Amygdala (tissue), 56 donors: ENCODE data around the gene TMEM108.

Experiments used
- DNase-seq, 56 donors: peaks; one replicate each; lab custom pipeline; 2025; lab: John Stamatoyannopoulos, UW

TMEM108 gene

DNA sequence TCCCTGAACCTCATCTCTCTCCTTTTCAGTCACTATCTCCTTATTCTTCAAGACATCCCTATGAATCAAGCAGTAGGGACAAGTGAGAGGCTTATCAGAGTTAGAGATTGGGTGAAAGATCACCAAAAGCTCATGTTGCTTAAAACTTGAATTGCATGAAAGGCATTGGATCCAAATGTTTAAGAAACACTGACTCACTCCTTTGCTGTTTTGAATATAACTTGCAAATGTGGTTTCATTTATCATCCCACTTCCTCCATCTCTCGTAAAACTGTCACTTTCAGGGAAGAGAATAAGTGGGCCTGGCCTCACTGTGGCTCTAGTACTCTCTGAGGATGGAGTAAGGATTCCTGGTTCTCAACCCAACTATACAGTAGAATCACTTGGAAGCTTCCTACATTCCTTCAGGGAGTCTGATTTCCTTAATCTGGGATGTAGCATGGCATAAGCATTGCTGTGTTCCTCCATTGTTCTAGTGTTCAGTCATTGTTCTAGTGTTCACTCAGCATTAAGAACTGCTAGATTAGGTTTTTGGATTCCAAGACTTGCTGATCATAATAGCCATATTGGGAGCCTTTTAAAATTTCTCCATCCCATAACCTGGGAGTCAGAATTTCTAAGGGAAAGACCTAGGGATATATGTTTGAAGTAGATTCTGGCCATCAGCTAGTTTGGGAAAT lies 171.8 kb downstream of the TMEM108 start:
- DNase-seq, result no peak

DNA sequence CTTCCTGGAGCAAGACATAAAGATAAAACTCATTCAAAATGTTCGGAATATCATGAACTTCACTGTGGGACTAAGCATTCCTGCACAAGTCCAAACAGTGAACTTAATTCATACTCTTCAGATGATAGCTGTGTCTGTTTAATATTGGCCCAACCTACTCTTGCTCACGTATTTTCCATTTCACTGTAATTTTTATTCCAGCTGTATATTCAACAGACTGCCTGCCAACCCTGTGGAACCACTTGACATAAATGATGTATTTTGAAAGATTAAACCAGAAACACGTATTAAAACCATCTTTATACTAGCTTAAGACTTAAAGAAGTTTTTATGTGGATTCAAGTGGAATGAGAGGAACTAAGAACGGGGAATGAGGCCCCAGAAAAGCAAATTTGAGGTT lies 172.5 kb downstream of the TMEM108 start:
- no peak for DNase-seq

GRCh38 chr3:133211449-133211848 lies 173.3 kb downstream of the TMEM108 start:
- DNase-seq, result peak in 6 of 56 donors; percentile 10 to 30 (median 18)

- no peak for DNase-seq
Observed at GRCh38 chr3:133211856-133212255, 173.7 kb downstream of the TMEM108 start.

DNA sequence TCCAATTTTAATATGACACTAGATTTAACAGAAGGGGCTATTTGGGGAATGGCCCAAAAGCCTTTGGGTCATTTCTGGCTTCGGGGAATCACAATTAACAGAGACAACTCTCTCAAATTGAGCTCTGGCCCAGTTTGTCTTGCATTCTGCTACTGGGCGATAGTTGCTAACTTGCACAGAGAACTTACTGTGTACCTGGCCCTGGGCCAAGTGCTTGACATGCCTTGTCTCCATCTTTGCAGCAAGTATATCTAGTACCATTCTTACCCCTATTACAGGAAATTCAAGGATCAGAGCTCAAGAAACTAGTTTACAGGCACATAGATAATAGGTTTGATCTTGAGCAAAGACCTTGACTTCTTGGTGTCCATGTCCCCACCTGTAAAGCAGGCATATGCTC lies 175.7 kb downstream of the TMEM108 start:
- no peak for DNase-seq

GRCh38 chr3:133227813-133228212 lies 189.6 kb downstream of the TMEM108 start:
- no peak for DNase-seq

GRCh38 chr3:133230195-133230594 lies 192.0 kb downstream of the TMEM108 start:
- no peak for DNase-seq

GRCh38 chr3:133236901-133237300 lies 198.7 kb downstream of the TMEM108 start:
- no peak for DNase-seq

DNA sequence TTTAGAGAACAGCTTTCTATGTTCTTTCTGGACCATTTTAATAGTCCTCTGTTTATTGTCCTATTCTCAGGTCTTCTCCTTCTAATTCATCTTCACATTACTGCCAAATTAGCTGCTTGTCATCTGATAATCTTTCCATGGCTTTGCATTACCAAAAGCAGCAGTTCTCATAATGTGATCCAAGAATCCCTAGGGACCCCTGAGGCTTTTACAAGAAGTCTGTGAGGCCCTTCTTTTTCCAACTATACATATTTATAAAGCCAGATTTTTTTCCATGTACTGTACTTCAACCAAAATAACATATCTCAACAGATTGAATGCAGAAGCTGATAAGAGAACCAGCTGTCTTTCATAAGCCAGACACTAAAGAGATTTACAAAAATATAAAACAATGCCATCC lies 199.2 kb downstream of the TMEM108 start:
- DNase-seq, result no peak

DNA sequence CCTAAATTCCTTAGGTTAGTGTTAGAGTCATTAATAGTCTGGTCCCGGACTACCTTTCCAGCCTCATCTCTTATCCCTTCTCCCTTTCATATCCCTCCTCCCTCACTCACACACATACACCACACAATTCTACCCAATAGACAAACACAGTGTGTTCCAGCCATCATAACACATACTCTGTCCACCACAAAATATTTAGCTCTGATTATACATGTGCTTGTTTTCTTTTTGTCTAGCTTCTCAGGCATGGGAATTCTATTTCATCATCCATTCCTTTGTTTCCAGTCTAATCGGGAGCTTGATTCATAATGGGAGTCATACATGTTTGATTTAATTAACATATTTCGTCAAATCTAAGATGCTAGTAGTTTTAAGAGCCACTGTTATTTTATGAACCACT lies 199.8 kb downstream of the TMEM108 start:
- DNase-seq, result no peak

DNA sequence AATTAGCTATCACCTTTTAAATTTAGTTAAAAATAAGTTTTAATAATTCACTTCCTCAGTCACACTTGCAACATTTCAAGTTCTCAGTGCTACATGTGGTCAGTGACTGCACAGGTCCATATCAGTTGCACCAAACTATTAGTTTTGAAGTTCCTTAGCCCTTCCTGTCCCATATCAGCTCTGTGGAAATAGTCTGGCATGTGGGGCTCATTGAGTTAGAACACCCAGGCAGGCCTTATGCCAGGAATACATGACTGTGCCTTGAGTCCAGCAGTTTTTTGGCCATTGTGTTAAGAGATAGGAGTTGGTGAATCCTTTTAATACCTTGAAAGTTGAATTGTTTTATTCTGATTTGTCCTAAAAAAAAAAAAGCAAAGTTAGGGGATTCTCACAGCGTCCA lies 207.9 kb downstream of the TMEM108 start:
- DNase-seq, result no peak

DNA sequence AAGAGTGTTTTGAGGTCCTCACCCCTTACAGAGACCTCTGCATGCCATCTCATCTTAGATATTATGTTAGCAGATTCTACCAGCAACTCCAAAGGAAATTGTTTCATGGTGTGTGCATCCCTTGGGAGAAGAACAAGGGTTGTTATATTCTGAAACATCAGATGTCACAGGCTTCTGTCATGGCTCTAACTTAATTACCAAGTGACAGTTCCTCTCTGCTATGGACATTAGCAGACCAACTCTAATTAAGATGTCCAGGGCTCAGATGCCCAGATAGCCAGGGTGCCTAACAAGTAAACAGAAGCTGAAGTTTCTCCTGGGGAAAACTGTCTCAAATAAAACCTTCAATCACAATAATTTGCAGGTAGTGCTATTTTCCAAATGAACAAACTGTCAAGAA lies 208.6 kb downstream of the TMEM108 start:
- DNase-seq, result no peak

- no peak for DNase-seq
Observed at GRCh38 chr3:133248389-133248788, 210.2 kb downstream of the TMEM108 start.

GRCh38 chr3:133249490-133249889 lies 211.3 kb downstream of the TMEM108 start:
- DNase-seq, result no peak

- DNase-seq, result no peak
Observed at GRCh38 chr3:133254151-133254550, 216.0 kb downstream of the TMEM108 start.

GRCh38 chr3:133254716-133255115 lies 216.5 kb downstream of the TMEM108 start:
- DNase-seq, result no peak

GRCh38 chr3:133256787-133257483 lies 218.7 kb downstream of the TMEM108 start:
- no peak for DNase-seq

- no peak for DNase-seq
Observed at GRCh38 chr3:133258358-133258757, 220.2 kb downstream of the TMEM108 start.

- DNase-seq, result no peak
Observed at GRCh38 chr3:133259767-133260166, 221.6 kb downstream of the TMEM108 start.

GRCh38 chr3:133262333-133262732 lies 224.1 kb downstream of the TMEM108 start:
- DNase-seq, result no peak

- no peak for DNase-seq
Observed at GRCh38 chr3:133264920-133265319, 226.7 kb downstream of the TMEM108 start.

DNA sequence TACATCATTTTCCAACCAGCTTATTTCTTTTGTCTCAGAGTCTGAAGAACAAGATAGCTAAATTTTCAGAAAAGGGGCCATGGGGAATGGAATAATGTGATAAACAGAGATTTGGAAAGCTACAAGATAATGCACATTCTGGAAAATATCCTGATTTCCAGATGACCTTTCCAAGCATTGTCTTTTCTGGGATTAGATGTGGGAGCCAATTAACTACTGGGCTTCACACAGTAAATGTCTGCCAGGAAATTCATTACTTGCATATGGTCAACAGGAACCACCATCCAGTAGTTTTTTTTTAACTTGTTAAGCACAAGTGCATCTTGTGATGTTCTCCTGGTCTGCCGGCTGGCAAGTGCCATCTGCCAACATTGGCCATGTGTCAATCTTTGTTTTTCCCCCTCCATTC lies 230.5 kb downstream of the TMEM108 start:
- peak in 9 of 56 donors; percentile 3 to 56 (median 21) for DNase-seq
